ENCODE measurements around the gene NDUFA13.

The NDUFA13 gene

GRCh38 chr19:19515642-19516519, at the start of gene NDUFA13:
TSS of gene NDUFA13 (plus strand) at chr19:19516225. CDS start at chr19:19516239, 14 bp downstream.
- Histone ChIP-seq H3K9me3 (ENCODE audit: insufficient read depth, low read length) (no peaks in the 10 kb centered on the region), H3K4me2 (ENCODE audit: low read depth, low read length, poor library complexity, severe bottlenecking) (peak within 1 kb of the TSS; percentile 62), H3F3A (ENCODE audit: insufficient read depth) (peaks cover 18% of the 10 kb centered on the region), H3K79me2 (ENCODE audit: insufficient read depth, low read length) (peaks cover 48% of the 10 kb centered on the region), H3K27ac (ENCODE audit: low read depth, low read length) (peak within 1 kb of the TSS; percentile 65), H3K4me3 (ENCODE audit: insufficient read depth, low read length, poor library complexity, severe bottlenecking) (peak within 1 kb of the TSS; percentile 61), H2AFZ (ENCODE audit: low read depth, low read length, severe bottlenecking) (peak within 1 kb of the TSS; percentile 50), H3K9me2 (replicated peaks; ENCODE audit: insufficient read depth, low read length) (no peaks in the 10 kb centered on the region), H3K36me3 (ENCODE audit: low read length) (0 out of 2 replicates have a peak, but pooled peaks cover 7% of the 10 kb centered on the region), H4K20me1 (ENCODE audit: low read depth, low read length) (no peaks in the 10 kb centered on the region), H3K9ac (ENCODE audit: low read length) (peak within 1 kb of the TSS; percentile 67), H3K27me3 (ENCODE audit: low read length) (no peaks in the 10 kb centered on the region)
- TF ChIP-seq EZH2phosphoT487 (conservative IDR thresholded peaks at IDR 0.05; ENCODE audit: low read length) (no peak), CTCF (IDR thresholded peaks at IDR 0.05; ENCODE audit: insufficient read depth, low read length, poor library complexity, severe bottlenecking) (no peak)

GRCh38 chr19:19468424-19469050, 47.5 kb upstream of the NDUFA13 start:
- no peak overlapping the region for H3K27ac ChIP-seq (ENCODE audit: low read depth, low read length)
- no peaks in the 10 kb centered on the region for H4K20me1 ChIP-seq (ENCODE audit: low read depth, low read length)
- no peak overlapping the region for H2AFZ ChIP-seq (ENCODE audit: low read depth, low read length, severe bottlenecking)
- no peak overlapping the region for H3K9ac ChIP-seq (ENCODE audit: low read length)
- no peak overlapping the region for H3K4me2 ChIP-seq (ENCODE audit: low read depth, low read length, poor library complexity, severe bottlenecking)
- peaks cover 80% of the 10 kb centered on the region for H3K79me2 ChIP-seq (ENCODE audit: insufficient read depth, low read length)
- H3K27me3 ChIP-seq (ENCODE audit: low read length), result no peaks in the 10 kb centered on the region
- H3K4me3 ChIP-seq (ENCODE audit: insufficient read depth, low read length, poor library complexity, severe bottlenecking), result no peak overlapping the region
- peaks cover 42% of the 10 kb centered on the region for H3K36me3 ChIP-seq (ENCODE audit: low read length)
- peaks cover 21% of the 10 kb centered on the region; the same call in 1 of the 2 replicates for H3K9me3 ChIP-seq (ENCODE audit: insufficient read depth, low read length)
- TF ChIP-seq CTCF (IDR thresholded peaks at IDR 0.05; ENCODE audit: insufficient read depth, low read length, poor library complexity, severe bottlenecking) (no peak), EZH2phosphoT487 (conservative IDR thresholded peaks at IDR 0.05; ENCODE audit: low read length) (no peak)
- H3F3A ChIP-seq (ENCODE audit: insufficient read depth), result no peaks in the 10 kb centered on the region
- no peaks in the 10 kb centered on the region for H3K9me2 ChIP-seq (replicated peaks; ENCODE audit: insufficient read depth, low read length)

GRCh38 chr19:19470579-19470978, 45.4 kb upstream of the NDUFA13 start:
- no peaks in the 10 kb centered on the region for H3K9me2 ChIP-seq (replicated peaks; ENCODE audit: insufficient read depth, low read length)

More at GRCh38 chr19:19470579-19470978, 45.4 kb upstream of the NDUFA13 start:
- Histone ChIP-seq H3K79me2 (ENCODE audit: insufficient read depth, low read length) (peaks cover 80% of the 10 kb centered on the region), H3K4me2 (ENCODE audit: low read depth, low read length, poor library complexity, severe bottlenecking) (no peak overlapping the region), H3K4me3 (ENCODE audit: insufficient read depth, low read length, poor library complexity, severe bottlenecking) (no peak overlapping the region), H3K27me3 (ENCODE audit: low read length) (no peaks in the 10 kb centered on the region), H3K9ac (ENCODE audit: low read length) (no peak overlapping the region), H3F3A (ENCODE audit: insufficient read depth) (no peaks in the 10 kb centered on the region), H3K9me3 (ENCODE audit: insufficient read depth, low read length) (peaks cover 21% of the 10 kb centered on the region; the same call in 1 of the 2 replicates), H3K27ac (ENCODE audit: low read depth, low read length) (no peak overlapping the region), H3K36me3 (ENCODE audit: low read length) (peaks cover 32% of the 10 kb centered on the region), H4K20me1 (ENCODE audit: low read depth, low read length) (no peaks in the 10 kb centered on the region; the same call in 1 of the 2 replicates), H2AFZ (ENCODE audit: low read depth, low read length, severe bottlenecking) (no peak overlapping the region)
- TF ChIP-seq EZH2phosphoT487 (conservative IDR thresholded peaks at IDR 0.05; ENCODE audit: low read length) (no peak), CTCF (IDR thresholded peaks at IDR 0.05; ENCODE audit: insufficient read depth, low read length, poor library complexity, severe bottlenecking) (no peak)
